DOHH2 (cell line): Measurements from ENCODE around the gene MOV10L1.

Experiments
- H3F3A ChIP-seq: fragments of 200-600 bp; sonication (generic), shearing (Covaris generic); 2 replicates; pipeline ENCODE4 v1.6.0; 2016; ENCODE audit warnings: antibody characterized with exemption, mild to moderate bottlenecking; ENCODE audit not compliant: control insufficient read depth, insufficient read depth
- H3K27ac ChIP-seq: fragments of 200-600 bp; sonication (generic); 2 replicates; pipeline ENCODE4 v1.5.1; 2014; ENCODE audit warnings: low read depth, mild to moderate bottlenecking, low read length, moderate library complexity
- H3K27me3 ChIP-seq: fragments of 200-600 bp; sonication (generic); 2 replicates; pipeline ENCODE4 v1.6.1; 2014; ENCODE audit warnings: mild to moderate bottlenecking, low read length, mixed read lengths; ENCODE audit not compliant: control insufficient read depth
- H3K36me3 ChIP-seq: fragments of 200-600 bp; sonication (generic); 2 replicates; pipeline ENCODE4 v1.6.1; 2014; ENCODE audit warnings: mild to moderate bottlenecking, low read length, moderate library complexity, mixed read lengths; ENCODE audit not compliant: control insufficient read depth
- H3K4me1 ChIP-seq: fragments of 200-600 bp; sonication (generic); 2 replicates; pipeline ENCODE4 v1.6.1; 2014; ENCODE audit warnings: mild to moderate bottlenecking, low read length, mixed read lengths; ENCODE audit not compliant: control insufficient read depth
- H3K4me2 ChIP-seq: fragments of 200-600 bp; sonication (generic); 2 replicates; pipeline ENCODE4 v1.6.0; 2014; ENCODE audit warnings: mild to moderate bottlenecking, low read length, moderate library complexity
- H3K4me3 ChIP-seq: fragments of 200-600 bp; sonication (generic); 2 replicates; pipeline ENCODE4 v1.5.1; 2014; ENCODE audit warnings: mild to moderate bottlenecking, low read length, mixed read lengths
- H3K79me2 ChIP-seq: fragments of 200-600 bp; sonication (generic); 2 replicates; pipeline ENCODE4 v1.6.1; 2014; ENCODE audit warnings: mild to moderate bottlenecking, low read length, mixed read lengths; ENCODE audit not compliant: control insufficient read depth
- H3K9me2 ChIP-seq: fragments of 200-600 bp; sonication (generic); replicated peaks from 2 replicates; pipeline ENCODE4 v1.6.1; 2014; ENCODE audit warnings: mild to moderate bottlenecking, low read length, mixed read lengths; ENCODE audit not compliant: control insufficient read depth
- H3K9me3 ChIP-seq: fragments of 200-600 bp; sonication (generic); 2 replicates; pipeline ENCODE4 v1.6.1; 2014; ENCODE audit warnings: antibody characterized with exemption, low read length, mixed read lengths; ENCODE audit not compliant: control insufficient read depth, insufficient read depth
- H4K20me1 ChIP-seq: fragments of 200-600 bp; sonication (generic); 2 replicates; pipeline ENCODE4 v1.6.0; 2014; ENCODE audit warnings: low read depth, mild to moderate bottlenecking, antibody characterized with exemption, low read length, moderate library complexity; ENCODE audit not compliant: control insufficient read depth, insufficient read depth
- CTCF ChIP-seq: fragments of 200-600 bp; sonication (generic); IDR thresholded peaks from one replicate; pipeline ENCODE4 v1.5.1; 2014; ENCODE audit warnings: antibody characterized with exemption, mild to moderate bottlenecking, low read depth, low read length; ENCODE audit not compliant: poor library complexity, severe bottlenecking
- EZH2phosphoT487 ChIP-seq: fragments of 200-600 bp; sonication (generic); IDR thresholded peaks from 2 replicates; pipeline ENCODE4 v1.6.1; 2017; ENCODE audit warnings: borderline replicate concordance, mild to moderate bottlenecking, antibody characterized with exemption, low read length, moderate library complexity, mixed read lengths

Gene MOV10L1

GRCh38 chr22:50199829-50200460 is 110.1 kb downstream of the MOV10L1 start:
- H3K36me3 ChIP-seq = peaks cover 82% of the 10 kb centered on the region
- peaks cover 9% of the 10 kb centered on the region; the same call in 1 of the 2 replicates for H4K20me1 ChIP-seq
- no peak for TF ChIP-seq CTCF
- no peak for TF ChIP-seq EZH2phosphoT487
- no peaks in the 10 kb centered on the region for H3K9me3 ChIP-seq
- H3K9me2 ChIP-seq = no peaks in the 10 kb centered on the region
- peak overlapping the region; percentile 75 for H3K4me3 ChIP-seq
- no peaks in the 10 kb centered on the region for H3K27me3 ChIP-seq
- H3K79me2 ChIP-seq = peaks cover 70% of the 10 kb centered on the region
- peaks cover 10% of the 10 kb centered on the region for H3F3A ChIP-seq
- H3K27ac ChIP-seq = peak overlapping the region; percentile 71
- peak overlapping the region; percentile 81 for H3K4me2 ChIP-seq
- H3K4me1 ChIP-seq = peaks cover 58% of the 10 kb centered on the region

- Histone ChIP-seq H4K20me1 (peaks cover 9% of the 10 kb centered on the region; the same call in 1 of the 2 replicates), H3K4me2 (peak within 1 kb of the TSS; percentile 98), H3K27ac (peak within 1 kb of the TSS; percentile 81)
Observed at GRCh38 chr22:50200461-50201190, 110.8 kb downstream of the MOV10L1 start, which contains the start of gene SELENOO. TSS of gene SELENOO (plus strand) at chr22:50201011. CDS start at chr22:50201037, 26 bp downstream.

More at GRCh38 chr22:50200461-50201190, 110.8 kb downstream of the MOV10L1 start, which contains the start of gene SELENOO:
- Histone ChIP-seq H3K9me2 (no peaks in the 10 kb centered on the region), H3K36me3 (peaks cover 81% of the 10 kb centered on the region), H3K4me3 (peak within 1 kb of the TSS; percentile 100), H3K27me3 (no peaks in the 10 kb centered on the region), H3K79me2 (peaks cover 72% of the 10 kb centered on the region), H3K4me1 (peaks cover 52% of the 10 kb centered on the region), H3K9me3 (no peaks in the 10 kb centered on the region), H3F3A (peaks cover 11% of the 10 kb centered on the region)
- TF ChIP-seq CTCF (no peak), EZH2phosphoT487 (no peak)
